Stimulated activated CD8-positive, alpha-beta memory T cell treated with anti-CD3 and anti-CD28 coated beads, Interleukin-12 subunit alpha, Interleukin-12 subunit beta, amount 100 ng/mL, for 24 hours (primary cell): Measurements from ENCODE around the gene SLC35F1.
"Not testable (repeated sequence)": the region's sequence is repeated elsewhere in the genome, so short reads cannot be mapped to it uniquely, and the experiment has no call there.

Experiments used
- DNase-seq: peaks from one replicate; pipeline ENCODE4 v3.0.0-alpha.2; 2020; ENCODE audit errors: extremely low read depth

SLC35F1 gene

GRCh38 chr6:117906958-117907600 is at the start of gene SLC35F1:
Gene SLC35F1 (plus strand): TSS chr6:117907264.
- no peak for DNase-seq

DNA sequence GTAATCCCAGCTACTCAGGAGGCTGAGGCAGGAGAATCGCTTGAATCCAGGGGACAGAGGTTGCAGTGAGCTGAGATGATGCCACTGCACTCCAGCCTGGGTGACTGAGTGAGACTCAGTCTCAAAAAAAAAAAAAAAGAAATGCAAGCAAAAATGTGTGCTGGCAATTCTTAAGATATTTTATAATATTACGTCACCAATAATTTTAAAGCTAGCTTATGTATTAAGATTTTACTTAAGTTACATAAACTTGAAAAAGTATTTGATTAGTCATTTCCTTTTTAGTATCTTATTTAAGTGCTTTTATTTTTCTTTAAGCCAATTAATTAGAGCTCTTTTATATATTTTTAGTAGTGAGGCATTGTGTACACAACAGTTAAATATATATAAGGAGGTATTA is 48.5 kb upstream of the SLC35F1 start:
- DNase-seq, result not testable (repeated sequence)

DNA sequence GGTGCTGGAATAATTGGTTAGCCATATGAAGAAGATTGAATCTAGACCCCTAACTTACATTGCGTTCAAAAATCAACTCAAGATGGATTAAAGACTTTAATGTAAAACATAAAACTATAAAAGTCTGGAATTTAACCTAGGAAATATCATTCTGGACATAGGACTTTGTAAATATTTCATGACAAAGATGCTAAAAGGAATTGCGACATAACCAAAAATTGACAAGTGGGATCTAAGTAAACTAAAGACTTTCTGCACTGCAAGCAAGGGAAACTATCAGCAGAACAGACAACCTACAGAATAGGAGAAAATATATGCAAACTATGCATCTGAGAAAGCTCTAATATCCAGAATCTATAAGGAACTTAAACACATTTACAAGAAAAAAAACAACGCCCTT is 45.5 kb upstream of the SLC35F1 start:
- no peak for DNase-seq

GRCh38 chr6:117866561-117866960 is 40.5 kb upstream of the SLC35F1 start:
- DNase-seq, result no peak

DNA sequence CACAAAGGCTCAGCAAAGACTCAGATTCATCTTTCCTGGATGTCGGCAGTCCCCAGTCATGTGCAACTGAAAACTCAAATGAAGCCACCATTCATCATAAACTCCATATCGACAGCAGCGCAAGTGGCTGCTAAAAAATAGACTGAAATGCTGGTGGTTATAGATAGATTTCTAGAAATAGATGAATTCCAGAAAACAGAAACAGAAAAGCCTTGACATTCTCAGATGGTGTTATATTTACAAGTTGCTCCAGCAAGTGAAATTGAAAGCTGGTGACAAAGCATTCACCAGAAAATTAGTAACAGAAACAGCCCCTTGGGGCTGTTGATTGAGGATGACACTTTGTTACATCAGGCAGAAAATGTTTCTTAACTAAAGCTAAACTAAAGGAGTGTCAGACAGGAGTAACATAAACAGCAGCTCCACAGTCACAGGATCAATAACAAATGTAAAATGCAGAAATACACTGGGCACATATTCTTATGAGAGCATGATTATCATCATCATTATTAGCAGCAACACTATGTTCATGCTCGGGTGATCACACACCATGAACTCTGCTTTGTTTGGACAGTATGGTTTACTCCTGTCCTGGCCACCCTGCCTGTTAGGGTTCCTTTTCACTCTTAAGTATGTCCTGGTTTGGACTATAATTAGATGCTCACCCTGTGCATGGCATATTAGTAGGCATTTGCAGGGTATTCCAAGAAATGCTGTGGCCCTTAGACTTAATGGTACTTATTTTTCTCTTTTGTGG is 36.4 kb upstream of the SLC35F1 start:
- DNase-seq, result no peak

DNA sequence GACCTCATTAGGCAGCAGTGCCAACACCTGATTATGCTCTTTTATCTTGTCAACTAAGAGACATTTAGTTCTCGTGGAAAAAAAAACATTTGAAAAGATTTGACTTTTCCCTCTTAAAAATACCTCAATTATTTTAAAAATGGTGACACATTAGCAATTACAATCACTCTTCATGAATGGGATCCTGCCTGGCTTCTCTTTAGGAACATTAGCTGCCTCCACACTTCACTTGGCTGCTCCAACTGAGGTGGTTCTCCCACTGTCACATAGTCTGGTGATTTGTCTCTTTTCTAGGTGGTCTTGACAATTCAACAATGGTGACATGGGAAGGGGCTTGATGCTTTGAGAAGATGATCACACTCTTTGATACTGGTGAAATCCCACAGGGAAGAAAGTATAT is 26.2 kb upstream of the SLC35F1 start:
- DNase-seq, result no peak

DNA sequence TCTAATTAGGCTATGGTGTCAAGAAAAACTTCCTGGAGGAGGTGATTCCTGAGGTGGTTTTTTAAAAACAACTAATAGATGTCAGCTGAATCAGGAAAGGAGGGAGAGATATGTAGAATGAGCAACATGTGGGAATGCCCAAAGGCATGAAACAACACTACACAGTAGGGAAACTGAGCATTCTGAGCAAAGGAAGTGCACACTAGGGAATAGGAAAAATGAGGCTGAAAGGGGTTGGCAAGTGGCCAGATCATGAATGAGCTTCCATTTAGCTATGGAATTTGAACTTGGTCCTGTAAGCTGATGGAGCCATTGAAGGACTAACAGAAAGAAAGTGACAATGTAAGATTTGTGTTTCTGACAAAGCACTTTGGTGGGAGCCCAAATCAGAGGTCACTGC is 16.9 kb upstream of the SLC35F1 start:
- DNase-seq, result no peak

DNA sequence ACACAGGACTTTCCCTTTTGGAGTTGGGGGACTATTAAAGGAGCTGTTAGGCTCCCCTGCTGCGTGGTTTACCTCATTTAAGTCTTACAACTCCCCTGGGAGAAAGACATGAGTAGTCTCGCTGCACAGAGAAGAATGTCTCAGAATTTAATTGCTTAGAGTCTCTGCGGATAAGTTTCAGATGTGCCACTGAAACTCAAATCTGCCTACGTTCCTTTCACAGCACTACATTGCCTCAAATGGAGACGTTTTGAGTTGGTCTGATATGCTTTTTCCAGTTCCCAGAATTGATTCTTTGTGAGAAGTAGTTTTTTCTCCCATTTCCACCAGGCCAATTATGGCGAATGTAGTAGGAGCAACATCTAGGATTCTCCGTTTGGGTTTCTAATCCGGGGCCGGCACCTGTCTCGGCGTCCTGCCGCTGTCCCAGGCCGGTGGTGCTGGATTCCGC is 532 bp upstream of the SLC35F1 start:
- no peak for DNase-seq

GRCh38 chr6:117907601-117908245 is 659 bp downstream of the SLC35F1 start:
- DNase-seq, result no peak

DNA sequence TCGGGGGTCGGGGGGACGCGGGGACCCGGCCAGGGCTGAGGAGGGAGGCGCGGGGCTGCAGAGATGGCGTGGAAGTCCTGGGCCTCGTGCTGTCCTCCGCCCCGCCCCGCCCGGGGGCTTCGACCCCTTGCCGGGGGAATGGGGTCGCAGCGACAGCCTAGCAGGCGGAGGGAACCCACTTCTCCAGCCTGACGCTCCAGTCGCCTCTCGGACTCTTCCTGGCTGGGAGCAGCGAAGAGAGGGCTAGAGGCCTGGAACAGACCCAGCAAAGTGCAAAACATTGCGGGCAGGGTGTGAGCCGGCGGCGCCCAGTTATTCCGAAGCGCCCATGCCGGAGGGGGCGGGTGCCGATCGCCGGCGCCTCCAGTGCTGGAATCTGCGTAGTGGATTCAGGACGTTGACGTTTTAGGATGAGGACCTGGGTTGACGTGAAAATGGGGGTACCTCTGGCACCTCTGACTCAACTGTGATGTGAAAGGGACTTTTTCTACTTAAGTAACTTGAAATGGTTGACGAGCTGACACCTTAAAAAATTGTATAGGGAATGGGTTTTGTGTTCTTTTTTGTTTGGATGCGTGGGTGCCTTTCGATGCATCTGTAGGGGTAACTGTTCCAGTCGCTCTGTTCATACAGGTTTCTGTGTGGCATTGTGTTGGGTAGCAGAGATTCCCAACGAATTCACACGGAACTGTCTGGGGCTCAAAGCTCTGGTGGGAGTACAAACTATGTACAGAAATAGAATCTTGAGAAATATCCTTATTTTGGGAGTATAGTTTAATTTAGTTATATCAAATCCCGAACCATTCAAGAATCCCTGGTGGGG is 1.4 kb downstream of the SLC35F1 start:
- no peak for DNase-seq

DNA sequence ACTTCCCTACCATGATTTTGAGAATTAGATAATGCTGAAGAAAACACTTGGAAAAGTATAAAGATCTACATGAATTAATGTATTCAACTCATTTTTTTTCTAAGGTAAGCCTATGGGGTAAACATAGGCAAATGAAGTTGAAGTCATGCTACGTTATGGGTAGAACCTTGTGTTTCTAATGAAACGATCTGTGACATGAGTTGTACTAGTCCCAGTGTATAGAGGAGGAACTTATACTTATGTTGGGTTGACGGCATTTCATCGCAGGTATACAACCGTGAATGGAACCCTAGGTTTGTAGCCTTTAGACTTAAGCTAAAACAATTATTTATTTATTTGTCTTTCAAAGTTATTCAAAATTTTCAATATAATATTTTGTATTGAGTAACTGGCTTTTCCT is 2.6 kb downstream of the SLC35F1 start:
- DNase-seq, result no peak

- DNase-seq, result no peak
These were observed 3.5 kb downstream of the SLC35F1 start for GRCh38 chr6:117910549-117910948.

- no peak for DNase-seq
These were observed 4.1 kb downstream of the SLC35F1 start for GRCh38 chr6:117911150-117911549.

DNA sequence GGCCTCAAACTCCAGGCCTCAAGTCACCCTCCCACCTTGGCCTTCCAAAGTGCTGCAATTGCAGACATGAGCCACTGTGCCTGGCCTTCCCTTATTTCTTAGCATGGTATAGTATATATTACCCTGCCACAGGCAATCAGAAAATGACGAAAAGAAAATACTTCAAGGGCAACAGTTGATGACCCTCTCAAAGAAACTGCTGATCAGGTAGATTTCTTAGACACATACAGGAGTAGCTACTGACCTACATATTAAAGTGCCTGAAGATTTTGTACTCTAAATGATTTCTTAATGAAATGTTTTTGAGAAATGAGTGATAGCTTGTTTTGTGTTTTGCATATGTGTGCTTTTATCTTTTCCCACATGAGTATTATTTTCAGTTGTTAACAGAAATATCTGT is 4.6 kb downstream of the SLC35F1 start:
- no peak for DNase-seq

DNA sequence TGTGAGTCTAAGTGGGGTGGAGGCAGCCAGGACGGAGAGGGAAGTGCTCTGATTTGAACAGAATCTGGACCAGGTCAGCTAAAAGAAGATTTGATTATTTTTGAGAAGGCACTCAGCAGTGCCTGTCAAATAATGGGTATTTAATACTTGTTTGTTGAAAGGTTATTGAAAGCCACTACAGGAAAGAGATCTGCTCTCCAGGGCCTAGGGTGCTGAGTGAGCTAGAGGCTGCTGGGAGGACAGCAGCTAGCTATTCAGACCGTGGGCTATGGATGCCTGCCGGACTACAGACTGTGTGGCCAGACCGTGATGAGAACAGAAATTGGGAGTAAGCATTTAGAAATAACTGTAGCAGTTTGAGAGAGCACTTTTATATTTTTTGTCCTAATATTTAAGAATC is 8.8 kb downstream of the SLC35F1 start:
- DNase-seq, result no peak

GRCh38 chr6:117916483-117916882 is 9.4 kb downstream of the SLC35F1 start:
- no peak for DNase-seq

DNA sequence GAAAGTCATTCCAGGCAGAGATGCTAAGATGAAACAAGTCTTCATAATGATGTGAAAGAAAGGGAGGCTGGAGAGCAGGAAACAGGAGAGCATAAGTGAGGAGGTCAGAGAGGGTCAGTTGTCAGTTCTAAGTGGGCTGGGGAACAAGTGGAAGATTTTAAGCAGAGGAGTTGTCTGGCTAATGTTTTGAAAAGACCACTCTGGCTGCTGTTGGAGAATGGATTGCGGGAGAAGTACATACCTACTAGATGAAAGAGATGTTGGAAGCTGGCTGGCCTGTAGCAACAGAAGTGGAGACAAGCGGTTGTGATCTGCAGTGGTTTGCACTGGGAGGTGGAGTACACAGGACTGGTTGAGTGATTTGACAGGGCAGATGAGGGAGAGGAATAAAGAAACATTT is 10.1 kb downstream of the SLC35F1 start:
- no peak for DNase-seq

- no peak for DNase-seq
These were observed 11.4 kb downstream of the SLC35F1 start for GRCh38 chr6:117918454-117918853.

DNA sequence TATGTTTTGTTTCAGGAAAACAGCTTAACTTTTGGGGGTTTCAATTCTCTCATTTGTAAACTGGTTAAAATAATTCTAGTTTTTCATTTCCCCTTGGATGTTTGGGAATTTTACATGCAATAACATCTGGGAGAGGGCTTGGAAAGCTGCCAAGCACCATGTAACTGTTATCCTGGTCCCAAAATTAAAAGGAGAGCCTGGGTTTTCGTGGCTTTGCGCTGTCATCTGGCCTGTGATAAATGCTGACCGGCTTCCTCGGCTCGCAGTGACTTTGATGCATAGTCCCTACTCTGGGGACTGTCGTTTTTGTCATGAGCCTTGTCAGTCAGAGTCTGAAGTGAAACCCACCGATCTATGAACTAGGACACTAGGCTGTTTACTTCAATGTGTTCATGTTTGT is 12.2 kb downstream of the SLC35F1 start:
- no peak for DNase-seq

DNA sequence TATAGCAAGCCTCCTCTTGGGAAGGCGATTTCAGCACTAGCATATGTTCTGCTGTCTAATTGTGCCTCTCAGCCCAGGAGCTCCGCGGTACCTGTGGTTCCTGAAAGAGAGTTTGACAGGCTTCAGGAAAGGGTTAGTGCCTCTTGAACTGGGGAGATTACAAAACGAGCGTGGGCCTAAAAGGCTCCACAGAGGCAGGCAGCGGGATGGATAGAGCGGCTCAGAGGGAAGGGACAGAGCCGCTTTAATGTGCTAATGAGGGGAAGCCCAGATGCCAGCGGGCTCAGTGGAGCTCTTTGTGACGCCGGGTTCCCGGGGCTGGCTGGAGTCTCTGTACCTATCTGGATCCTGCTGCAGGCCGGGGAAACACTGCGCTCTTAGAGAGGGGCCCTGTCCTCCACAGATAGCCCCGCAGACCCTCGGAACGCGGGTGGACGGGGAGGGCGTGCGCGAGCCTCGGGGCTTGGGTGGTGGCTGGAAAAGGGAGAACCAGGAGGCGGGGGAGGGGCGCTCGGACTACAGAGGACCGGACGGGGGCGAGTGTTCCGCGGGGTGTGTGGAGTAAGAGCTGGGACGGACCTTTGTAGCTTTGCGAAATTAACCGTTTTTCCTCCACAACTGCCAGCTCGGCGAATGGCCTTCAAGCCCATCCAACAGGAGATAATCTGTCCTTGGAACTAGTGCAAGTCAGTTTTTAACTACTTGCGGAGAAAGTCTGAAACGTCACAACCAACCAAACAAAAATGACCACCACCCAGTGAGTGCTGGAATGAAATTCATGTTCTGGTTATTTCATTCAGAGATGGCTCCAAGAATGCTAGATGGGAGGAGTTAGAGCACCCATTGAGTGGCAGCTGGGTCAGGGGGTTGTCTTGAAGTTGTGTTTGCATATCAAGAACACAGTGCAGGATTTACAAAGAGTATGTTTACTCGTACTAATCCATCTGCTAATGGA is 13.0 kb downstream of the SLC35F1 start:
- no peak for DNase-seq

DNA sequence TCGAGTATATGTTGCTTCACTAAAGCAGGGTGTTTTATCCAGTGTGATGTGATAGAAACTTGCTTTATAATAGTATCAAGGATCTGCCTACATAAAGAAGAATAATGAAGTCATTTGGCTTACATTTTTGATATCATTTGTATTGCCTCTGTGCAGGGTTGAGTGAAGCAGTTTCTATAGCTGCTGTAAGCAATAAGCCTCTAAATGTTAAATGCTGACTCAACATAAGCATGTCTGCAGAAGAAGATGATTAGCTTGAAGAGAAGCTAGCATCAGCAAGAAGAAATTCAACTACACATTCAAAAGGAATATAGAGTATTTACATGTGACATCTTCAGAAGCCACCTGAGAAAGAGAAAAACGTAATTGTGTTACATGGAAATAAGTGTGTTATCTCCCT is 17.6 kb downstream of the SLC35F1 start:
- no peak for DNase-seq
